SK-N-SH (cell line): Measurements from ENCODE around the gene CHRNB2. TPM values are rescaled to one million over a fixed set of nuclear protein-coding genes. Genes with fewer than 3 reads are reported as not detected.

Experiments used
- CTCF ChIA-PET: fragments of 300-600, 350-600 bp; formaldehyde crosslinking; extraction: SDS; loops from one replicate; lab custom pipeline; 2021; lab: Yijun Ruan, JAX
- POLR2A ChIA-PET: fragments of 350-600 bp; sonication (Branson Sonifier 250); formaldehyde crosslinking; extraction: SDS; loops from one replicate; lab custom pipeline; 2020; ENCODE audit warnings: antibody characterized with exemption, inconsistent platforms; lab: Yijun Ruan, JAX
- DNase-seq: peaks from one replicate; pipeline ENCODE4 v3.0.0; 2012
- H2AFZ ChIP-seq: fragments of 200-600 bp; sonication (generic); 2 replicates; pipeline ENCODE4 v1.8.1; 2016; ENCODE audit warnings: antibody characterized with exemption, mild to moderate bottlenecking, low read depth
- H3F3A ChIP-seq: fragments of 200-600 bp; sonication (generic); replicated peaks from 2 replicates; pipeline ENCODE3; 2016; ENCODE audit warnings: antibody characterized with exemption, mild to moderate bottlenecking; ENCODE audit not compliant: insufficient read depth
- H3K27ac ChIP-seq, 2 experiments: fragments of 200-500 bp in 1 of 2; fragments of 200-600 bp in 1 of 2; sonication (Bioruptor generic) in 1 of 2; sonication (generic), shearing (Covaris generic) in 1 of 2; 2 replicates each; pipeline versions ENCODE4 v1.5.1 to v1.6.1; 2014 to 2016; ENCODE audit warnings: low read depth in 2 of 2, inconsistent platforms in 1 of 2, low read length in 1 of 2, mild to moderate bottlenecking in 1 of 2, mixed read lengths in 1 of 2
- H3K27me3 ChIP-seq: fragments of 200-600 bp; sonication (generic), shearing (Covaris generic); 2 replicates; pipeline ENCODE4 v1.6.1; 2016; ENCODE audit warnings: mixed run types; ENCODE audit not compliant: insufficient read depth
- H3K36me3 ChIP-seq, 2 experiments: fragments of 200-500 bp in 1 of 2; fragments of 200-600 bp in 1 of 2; sonication (Bioruptor generic) in 1 of 2; sonication (generic) in 1 of 2; replicated peaks in 1 of 2; 2 replicates each; pipeline versions ENCODE3 to v1.5.1; 2014 to 2016; ENCODE audit warnings: low read length in 1 of 2, mild to moderate bottlenecking in 1 of 2; ENCODE audit not compliant: insufficient read depth in 2 of 2, control insufficient read depth in 1 of 2
- H3K4me1 ChIP-seq, 2 experiments: fragments of 200-500 bp in 1 of 2; fragments of 200-600 bp in 1 of 2; sonication (Bioruptor generic) in 1 of 2; sonication (generic), shearing (Covaris generic) in 1 of 2; 2 replicates each; pipeline versions ENCODE4 v1.5.1 to v1.6.1; 2014 to 2016; ENCODE audit warnings: low read depth in 1 of 2, low read length in 1 of 2, mixed run types in 1 of 2; ENCODE audit not compliant: insufficient read depth in 2 of 2, control insufficient read depth in 1 of 2
- H3K4me2 ChIP-seq: fragments of 200-600 bp; sonication (generic), shearing (Covaris generic); 2 replicates; pipeline ENCODE4 v1.6.1; 2017; ENCODE audit warnings: mixed run types
- H3K4me3 ChIP-seq, 2 experiments: fragments of 200-500 bp in 1 of 2; fragments of 200-600 bp in 1 of 2; sonication (Bioruptor generic) in 1 of 2; sonication (generic), shearing (Covaris generic) in 1 of 2; 2 replicates each; pipeline versions ENCODE4 v1.5.1 to v1.8.1; 2014 to 2016; ENCODE audit warnings: low read depth in 2 of 2, inconsistent platforms in 1 of 2, low read length in 1 of 2, mild to moderate bottlenecking in 1 of 2, mixed read lengths in 1 of 2, moderate library complexity in 1 of 2
- H3K79me2 ChIP-seq: fragments of 200-600 bp; sonication (generic); 2 replicates; pipeline ENCODE4 v1.8.1; 2017; ENCODE audit warnings: mild to moderate bottlenecking; ENCODE audit not compliant: insufficient read depth
- H3K9ac ChIP-seq: fragments of 200-600 bp; sonication (generic); 2 replicates; pipeline ENCODE4 v1.6.1; 2017; ENCODE audit warnings: mixed run types
- H3K9me2 ChIP-seq: fragments of 200-600 bp; sonication (generic); 2 replicates; pipeline ENCODE4 v1.6.1; 2017; ENCODE audit warnings: mixed run types
- H3K9me3 ChIP-seq: fragments of 200-600 bp; sonication (generic); 2 replicates; pipeline ENCODE4 v1.6.1; 2017; ENCODE audit warnings: mixed run types, mild to moderate bottlenecking, moderate library complexity
- H4K20me1 ChIP-seq: fragments of 200-600 bp; sonication (generic); 2 replicates; pipeline ENCODE4 v1.6.1; 2017; ENCODE audit warnings: mild to moderate bottlenecking, mixed run types; ENCODE audit not compliant: insufficient read depth
- CHD2 ChIP-seq: fragments of 150-350 bp; IDR thresholded peaks from 2 replicates; pipeline ENCODE4 v1.6.1; 2018; ENCODE audit warnings: low read length; ENCODE audit not compliant: partially characterized antibody
- EP300 ChIP-seq, 2 experiments: IDR thresholded peaks; 2 replicates each; pipeline versions ENCODE4 v1.4.0 to v1.6.1; 2012; ENCODE audit warnings: borderline replicate concordance in 1 of 2, low read depth in 1 of 2, low read length in 1 of 2
- EZH2phosphoT487 ChIP-seq: fragments of 200-600 bp; sonication (generic); IDR thresholded peaks from 2 replicates; pipeline ENCODE4 v1.6.1; 2017; ENCODE audit warnings: low read depth, mixed run types, mild to moderate bottlenecking, antibody characterized with exemption, moderate library complexity, borderline replicate concordance
- GATA2 ChIP-seq: sonication (generic); formaldehyde crosslinking; IDR thresholded peaks from 2 replicates; pipeline ENCODE4 v1.5.0; 2020; ENCODE audit warnings: mild to moderate bottlenecking, missing genetic modification reagents
- JUND ChIP-seq: IDR thresholded peaks from 2 replicates; pipeline ENCODE4 v1.4.0; 2012
- MEF2A ChIP-seq: IDR thresholded peaks from 2 replicates; pipeline ENCODE4 v1.4.0; 2012; ENCODE audit warnings: low read depth, borderline replicate concordance
- POLR2AphosphoS5 ChIP-seq: IDR thresholded peaks from 2 replicates; pipeline ENCODE4 v1.6.1; 2012; ENCODE audit warnings: low read depth, low read length
- TAF1 ChIP-seq: IDR thresholded peaks from 2 replicates; pipeline ENCODE4 v1.6.1; 2012; ENCODE audit warnings: low read depth, mild to moderate bottlenecking, low read length, moderate library complexity, borderline replicate concordance
- TCF12 ChIP-seq: IDR thresholded peaks from 2 replicates; pipeline ENCODE4 v1.4.0; 2012
- WGBS: methylation state at CpG from one replicate; pipeline ENCODE4 v1.1.6; 2017; ENCODE audit warnings: low lambda C conversion rate; 5-methylcytosine and 5-hydroxymethylcytosine counted together
- polyA plus RNA-seq, 3 experiments: library from polyadenylated mRNA; depleted of rRNA; stranded (reverse); fragments of >200 nt; gene quantifications; 2 replicates each; pipeline ENCODE4 v1.2.3, GENCODE V29; 2012
- TF ChIP-seq, protein P1 (sequence below): fragments of 150-350 bp; IDR thresholded peaks from 2 replicates; pipeline ENCODE4 v1.6.1; 2017; ENCODE audit warnings: antibody characterized with exemption, low read length, low read depth, borderline replicate concordance

Gene CHRNB2
- polyA plus RNA-seq, 1 of the 3 experiments (the other 2 are of a cell fraction): 0.64 TPM

DNA sequence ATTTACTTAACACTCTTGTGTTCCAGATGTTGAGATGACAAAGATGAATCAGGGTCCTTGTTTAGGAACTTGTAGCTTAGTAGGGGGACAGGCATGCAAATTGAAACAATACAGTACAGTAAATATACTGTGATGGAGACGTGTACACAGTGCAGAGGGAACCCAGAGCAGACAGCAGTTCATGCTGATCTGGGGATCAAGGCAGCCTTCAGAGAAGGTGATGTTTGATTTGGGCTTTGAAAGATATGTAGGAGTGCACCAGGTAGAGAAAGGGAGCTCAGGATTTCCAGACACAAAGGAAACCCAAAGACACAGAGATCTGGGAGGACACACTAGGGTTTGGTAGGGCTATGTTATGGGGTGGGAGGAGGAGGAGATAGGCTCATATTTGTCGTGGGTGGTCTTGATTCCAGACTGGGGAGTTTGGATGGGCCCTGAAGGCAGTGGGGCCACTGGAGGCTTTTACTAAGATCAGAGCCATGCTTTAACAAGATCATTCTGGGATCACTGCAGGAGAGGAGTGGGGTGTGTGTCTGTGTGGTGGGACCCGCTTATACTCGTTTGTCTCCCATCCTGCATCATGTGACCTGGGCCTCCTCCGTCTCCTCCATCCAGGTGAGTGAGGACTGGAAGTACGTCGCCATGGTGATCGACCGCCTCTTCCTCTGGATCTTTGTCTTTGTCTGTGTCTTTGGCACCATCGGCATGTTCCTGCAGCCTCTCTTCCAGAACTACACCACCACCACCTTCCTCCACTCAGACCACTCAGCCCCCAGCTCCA, 7.8 kb downstream of the CHRNB2 start:
- H3K4me3 ChIP-seq: no peak overlapping the region
- H3F3A ChIP-seq: no peaks in the 10 kb centered on the region
- no peak for TF ChIP-seq POLR2AphosphoS5
- 0 out of 2 replicates have a peak, but pooled peaks have one; percentile 2 for TF ChIP-seq GATA2 (CRISPR knock-in tag)
- TF ChIP-seq, all 33 proteins: peak for 1
- ChIA-PET CTCF (interaction anchor here (0.8 to 5.9 kb wide), 8 partner anchors 13 to 96 kb away, joined by 3 to 41 read pairs (median 6); no protein-coding TSS in a partner anchor), POLR2A (no interaction called here)
- H3K27ac ChIP-seq: peak overlapping the region in 1 of 2 experiments; percentile 62; a peak in 2 of 4 replicates
- no peak overlapping the region for H3K9ac ChIP-seq
- WGBS: 83% methylated on average over 10 of the region's 10 CpGs
- no peak overlapping the region for H2AFZ ChIP-seq
- H4K20me1 ChIP-seq: no peaks in the 10 kb centered on the region
- H3K4me2 ChIP-seq: no peak overlapping the region
- H3K9me2 ChIP-seq: no peaks in the 10 kb centered on the region
- H3K27me3 ChIP-seq: no peaks in the 10 kb centered on the region
- H3K4me1 ChIP-seq: peaks cover 0 to 34% of the 10 kb centered on the region in 2 experiments; a peak in 2 of 4 replicates
- no peak for DNase-seq
- H3K9me3 ChIP-seq: no peaks in the 10 kb centered on the region
- H3K36me3 ChIP-seq: peaks cover 10 to 36% of the 10 kb centered on the region in 2 experiments
- H3K79me2 ChIP-seq: no peaks in the 10 kb centered on the region

DNA sequence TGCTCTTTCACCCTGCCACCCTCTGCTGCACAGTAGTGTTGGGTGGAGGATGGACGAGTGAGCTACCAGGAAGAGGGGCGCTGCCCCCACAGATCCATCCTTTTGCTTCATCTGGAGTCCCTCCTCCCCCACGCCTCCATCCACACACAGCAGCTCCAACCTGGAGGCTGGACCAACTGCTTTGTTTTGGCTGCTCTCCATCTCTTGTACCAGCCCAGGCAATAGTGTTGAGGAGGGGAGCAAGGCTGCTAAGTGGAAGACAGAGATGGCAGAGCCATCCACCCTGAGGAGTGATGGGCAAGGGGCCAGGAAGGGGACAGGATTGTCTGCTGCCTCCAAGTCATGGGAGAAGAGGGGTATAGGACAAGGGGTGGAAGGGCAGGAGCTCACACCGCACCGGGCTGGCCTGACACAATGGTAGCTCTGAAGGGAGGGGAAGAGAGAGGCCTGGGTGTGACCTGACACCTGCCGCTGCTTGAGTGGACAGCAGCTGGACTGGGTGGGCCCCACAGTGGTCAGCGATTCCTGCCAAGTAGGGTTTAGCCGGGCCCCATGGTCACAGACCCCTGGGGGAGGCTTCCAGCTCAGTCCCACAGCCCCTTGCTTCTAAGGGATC, 8.5 kb downstream of the CHRNB2 start:
- Histone ChIP-seq H2AFZ (no peak overlapping the region), H3K4me1 (peaks cover 0 to 34% of the 10 kb centered on the region in 2 experiments; a peak in 2 of 4 replicates), H3F3A (no peaks in the 10 kb centered on the region), H3K4me3 (no peak overlapping the region), H3K27me3 (no peaks in the 10 kb centered on the region), H4K20me1 (no peaks in the 10 kb centered on the region), H3K27ac (no peak overlapping the region), H3K9ac (no peak overlapping the region), H3K79me2 (no peaks in the 10 kb centered on the region), H3K4me2 (no peak overlapping the region), H3K9me2 (no peaks in the 10 kb centered on the region), H3K36me3 (peaks cover 17 to 42% of the 10 kb centered on the region in 2 experiments), H3K9me3 (no peaks in the 10 kb centered on the region)
- no peak for DNase-seq
- WGBS: 95% methylated on average over 8 of the region's 8 CpGs
- ChIA-PET POLR2A (interaction anchor here (0.7 to 3.0 kb wide), 2 partner anchors 8 to 162 kb away, joined by 3 to 13 read pairs; partner anchors contain the start of gene CHRNB2), CTCF (interaction anchor here (0.8 to 5.9 kb wide), 6 partner anchors 12 to 96 kb away, joined by 3 to 41 read pairs (median 6); no protein-coding TSS in a partner anchor)
- TF ChIP-seq POLR2AphosphoS5: no peak
- no peak for TF ChIP-seq EZH2phosphoT487
- TF ChIP-seq, protein P1, sequence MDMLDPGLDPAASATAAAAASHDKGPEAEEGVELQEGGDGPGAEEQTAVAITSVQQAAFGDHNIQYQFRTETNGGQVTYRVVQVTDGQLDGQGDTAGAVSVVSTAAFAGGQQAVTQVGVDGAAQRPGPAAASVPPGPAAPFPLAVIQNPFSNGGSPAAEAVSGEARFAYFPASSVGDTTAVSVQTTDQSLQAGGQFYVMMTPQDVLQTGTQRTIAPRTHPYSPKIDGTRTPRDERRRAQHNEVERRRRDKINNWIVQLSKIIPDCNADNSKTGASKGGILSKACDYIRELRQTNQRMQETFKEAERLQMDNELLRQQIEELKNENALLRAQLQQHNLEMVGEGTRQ: no peak
- no peak for TF ChIP-seq CHD2
- no peak for TF ChIP-seq TCF12
- TF ChIP-seq JUND: no peak
- TF ChIP-seq MEF2A: no peak
- TF ChIP-seq TAF1: no peak
- no peak for TF ChIP-seq EP300 (IDR thresholded peaks at IDR 0.05; ENCODE audit: borderline replicate concordance in 1 of 2, low read depth in 1 of 2, low read length in 1 of 2)
